Natural killer cell treated with Interleukin-12 subunit alpha and Interleukin-12 subunit beta and Interleukin-15 and Interleukin-18, amount 100 ng/mL, for 72 hours (primary cell): ENCODE data around the gene DNAJC1. TPM values are rescaled to one million over a fixed set of nuclear protein-coding genes. Genes with fewer than 3 reads are reported as not detected.
A peak's percentile ranks its signal among the peaks of the same experiment; 100 is the strongest.

Experiments
- ATAC-seq, 2 donors: fragments of 150-1000 bp; cut with Tn5 transposase in 1 of 2; sonication (Bioruptor Pico), chemical (Tn5 transposase) in 1 of 2; 2 replicates each; pipeline ENCODE4 v1.10.0; 2021
- DNase-seq: peaks from one replicate; pipeline ENCODE4 v3.0.0; 2022; ENCODE audit warnings: low spot score
- H3K27ac Mint-ChIP-seq, 2 donors: 1 replicate in 1 of 2; 2 replicates in 1 of 2; pipeline ENCODE4 v1.8.0; 2022; ENCODE audit warnings: mixed read lengths in 2 of 2, mild to moderate bottlenecking in 1 of 2, moderate library complexity in 1 of 2
- H3K27me3 Mint-ChIP-seq, 2 donors: 1 replicate in 1 of 2; 2 replicates in 1 of 2; pipeline ENCODE4 v1.8.0; 2022; ENCODE audit warnings: mixed read lengths in 2 of 2
- H3K36me3 Mint-ChIP-seq: one replicate; pipeline ENCODE4 v1.8.0; 2022; ENCODE audit warnings: mixed read lengths
- H3K4me1 Mint-ChIP-seq, 2 donors: 1 replicate in 1 of 2; 2 replicates in 1 of 2; pipeline ENCODE4 v1.8.0; 2022; ENCODE audit warnings: low read depth in 2 of 2, mixed read lengths in 2 of 2, mild to moderate bottlenecking in 1 of 2
- H3K4me3 Mint-ChIP-seq: one replicate; pipeline ENCODE4 v1.8.0; 2022; ENCODE audit warnings: mixed read lengths
- H3K9me3 Mint-ChIP-seq: 2 replicates; pipeline ENCODE4 v1.8.0; 2022; ENCODE audit warnings: mixed read lengths
- total RNA-seq, 2 donors: library from RNA; stranded (reverse); gene quantifications; one replicate each; pipeline ENCODE4 v1.2.3, GENCODE V29; 2022

Gene DNAJC1
- total RNA-seq, 2 donors from 2014 or later = 37.8 to 53.5 TPM

GRCh38 chr10:21990449-21990848, 13.1 kb downstream of the DNAJC1 start:
- no peaks in the 10 kb centered on the region for H3K27me3 Mint-ChIP-seq
- no peak for DNase-seq
- H3K27ac Mint-ChIP-seq = no peak overlapping the region
- no peaks in the 10 kb centered on the region for H3K36me3 Mint-ChIP-seq
- no peaks in the 10 kb centered on the region for H3K9me3 Mint-ChIP-seq
- no peak overlapping the region for H3K4me3 Mint-ChIP-seq
- H3K4me1 Mint-ChIP-seq = peaks cover 20 to 27% of the 10 kb centered on the region in 2 donors
- ATAC-seq = no peak

GRCh38 chr10:21989453-21990154, 13.9 kb downstream of the DNAJC1 start:
- peak in 1 of 2 donors; percentile 59 for ATAC-seq

GRCh38 chr10:21985541-21985940, 18.0 kb downstream of the DNAJC1 start:
- H3K4me1 Mint-ChIP-seq = peaks cover 12 to 33% of the 10 kb centered on the region in 2 donors
- ATAC-seq = no peak
- H3K27me3 Mint-ChIP-seq = no peaks in the 10 kb centered on the region
- no peak overlapping the region for H3K27ac Mint-ChIP-seq
- no peak for DNase-seq
- H3K36me3 Mint-ChIP-seq = no peaks in the 10 kb centered on the region
- no peaks in the 10 kb centered on the region for H3K9me3 Mint-ChIP-seq
- no peak overlapping the region for H3K4me3 Mint-ChIP-seq

More at GRCh38 chr10:21989453-21990154, 13.9 kb downstream of the DNAJC1 start:
- no peak overlapping the region for H3K27ac Mint-ChIP-seq
- no peak overlapping the region for H3K4me3 Mint-ChIP-seq
- no peak for DNase-seq
- H3K9me3 Mint-ChIP-seq = no peaks in the 10 kb centered on the region
- H3K36me3 Mint-ChIP-seq = no peaks in the 10 kb centered on the region
- H3K27me3 Mint-ChIP-seq = no peaks in the 10 kb centered on the region
- H3K4me1 Mint-ChIP-seq = peaks cover 16 to 27% of the 10 kb centered on the region in 2 donors

GRCh38 chr10:21981118-21981517, 22.4 kb downstream of the DNAJC1 start:
- ATAC-seq = no peak
- H3K4me3 Mint-ChIP-seq = no peak overlapping the region
- no peak overlapping the region for H3K27ac Mint-ChIP-seq
- H3K36me3 Mint-ChIP-seq = no peaks in the 10 kb centered on the region
- peaks cover 16 to 52% of the 10 kb centered on the region in 2 donors for H3K4me1 Mint-ChIP-seq
- no peak for DNase-seq
- H3K9me3 Mint-ChIP-seq = no peaks in the 10 kb centered on the region
- no peaks in the 10 kb centered on the region for H3K27me3 Mint-ChIP-seq

GRCh38 chr10:21980691-21981090, 22.8 kb downstream of the DNAJC1 start:
- no peaks in the 10 kb centered on the region for H3K36me3 Mint-ChIP-seq
- H3K27ac Mint-ChIP-seq = no peak overlapping the region
- no peak for DNase-seq
- H3K4me1 Mint-ChIP-seq = peaks cover 16 to 53% of the 10 kb centered on the region in 2 donors
- ATAC-seq = no peak
- H3K27me3 Mint-ChIP-seq = no peaks in the 10 kb centered on the region
- H3K9me3 Mint-ChIP-seq = no peaks in the 10 kb centered on the region
- H3K4me3 Mint-ChIP-seq = no peak overlapping the region

GRCh38 chr10:21978191-21978862, 25.2 kb downstream of the DNAJC1 start:
- DNase-seq (no peak), ATAC-seq (no peak)
- H3K27ac Mint-ChIP-seq = no peak overlapping the region
- no peak overlapping the region for H3K4me3 Mint-ChIP-seq
- no peaks in the 10 kb centered on the region for H3K9me3 Mint-ChIP-seq
- no peaks in the 10 kb centered on the region for H3K36me3 Mint-ChIP-seq
- no peaks in the 10 kb centered on the region for H3K27me3 Mint-ChIP-seq
- H3K4me1 Mint-ChIP-seq = peaks cover 18 to 53% of the 10 kb centered on the region in 2 donors

GRCh38 chr10:21976739-21977138, 26.8 kb downstream of the DNAJC1 start:
- no peak overlapping the region for H3K4me3 Mint-ChIP-seq
- H3K27me3 Mint-ChIP-seq = no peaks in the 10 kb centered on the region
- ATAC-seq = no peak
- DNase-seq = no peak
- no peak overlapping the region for H3K27ac Mint-ChIP-seq
- no peaks in the 10 kb centered on the region for H3K9me3 Mint-ChIP-seq
- H3K36me3 Mint-ChIP-seq = no peaks in the 10 kb centered on the region
- peaks cover 18 to 45% of the 10 kb centered on the region in 2 donors for H3K4me1 Mint-ChIP-seq

- no peak overlapping the region for H3K27ac Mint-ChIP-seq
- no peak for ATAC-seq
These were observed 27.2 kb downstream of the DNAJC1 start for GRCh38 chr10:21976280-21976679.

GRCh38 chr10:21975378-21975990, 28.0 kb downstream of the DNAJC1 start:
- DNase-seq = no peak
- H3K4me3 Mint-ChIP-seq = no peak overlapping the region

More at GRCh38 chr10:21976280-21976679, 27.2 kb downstream of the DNAJC1 start:
- H3K4me3 Mint-ChIP-seq = no peak overlapping the region
- DNase-seq = no peak
- peaks cover 18 to 42% of the 10 kb centered on the region in 2 donors for H3K4me1 Mint-ChIP-seq
- no peaks in the 10 kb centered on the region for H3K9me3 Mint-ChIP-seq
- no peaks in the 10 kb centered on the region for H3K27me3 Mint-ChIP-seq
- no peaks in the 10 kb centered on the region for H3K36me3 Mint-ChIP-seq

GRCh38 chr10:21972584-21972983, 30.9 kb downstream of the DNAJC1 start:
- Mint-ChIP-seq H3K9me3 (no peaks in the 10 kb centered on the region), H3K4me1 (peaks cover 12 to 22% of the 10 kb centered on the region in 2 donors), H3K27ac (no peak overlapping the region), H3K27me3 (no peaks in the 10 kb centered on the region), H3K4me3 (no peak overlapping the region), H3K36me3 (peaks cover under 1% of the 10 kb centered on the region)
- ATAC-seq = no peak
- DNase-seq = no peak

More at GRCh38 chr10:21975378-21975990, 28.0 kb downstream of the DNAJC1 start:
- Mint-ChIP-seq H3K36me3 (no peaks in the 10 kb centered on the region), H3K27me3 (no peaks in the 10 kb centered on the region), H3K9me3 (no peaks in the 10 kb centered on the region), H3K4me1 (peaks cover 18 to 42% of the 10 kb centered on the region in 2 donors), H3K27ac (no peak overlapping the region)
- no peak for ATAC-seq

GRCh38 chr10:21969326-21970287, 33.9 kb downstream of the DNAJC1 start:
- ATAC-seq (no peak), DNase-seq (no peak)
- no peaks in the 10 kb centered on the region for H3K9me3 Mint-ChIP-seq
- H3K27me3 Mint-ChIP-seq = no peaks in the 10 kb centered on the region
- H3K36me3 Mint-ChIP-seq = peaks cover 11% of the 10 kb centered on the region
- no peak overlapping the region for H3K4me3 Mint-ChIP-seq
- peaks cover 7 to 19% of the 10 kb centered on the region in 2 donors for H3K4me1 Mint-ChIP-seq
- no peak overlapping the region for H3K27ac Mint-ChIP-seq

- H3K27me3 Mint-ChIP-seq = no peaks in the 10 kb centered on the region
- peaks cover 19 to 34% of the 10 kb centered on the region in 2 donors for H3K4me1 Mint-ChIP-seq
- ATAC-seq (no peak), DNase-seq (no peak)
- peaks cover 11% of the 10 kb centered on the region for H3K36me3 Mint-ChIP-seq
- H3K27ac Mint-ChIP-seq = no peak overlapping the region
- H3K9me3 Mint-ChIP-seq = no peaks in the 10 kb centered on the region
- H3K4me3 Mint-ChIP-seq = no peak overlapping the region
These were observed 38.4 kb downstream of the DNAJC1 start for GRCh38 chr10:21964983-21965665.

GRCh38 chr10:21962358-21962757, 41.2 kb downstream of the DNAJC1 start:
- H3K9me3 Mint-ChIP-seq = no peaks in the 10 kb centered on the region
- DNase-seq (no peak), ATAC-seq (no peak)
- no peak overlapping the region for H3K27ac Mint-ChIP-seq
- no peak overlapping the region for H3K4me3 Mint-ChIP-seq
- H3K4me1 Mint-ChIP-seq = peaks cover 25 to 41% of the 10 kb centered on the region in 2 donors
- no peaks in the 10 kb centered on the region for H3K27me3 Mint-ChIP-seq
- H3K36me3 Mint-ChIP-seq = peaks cover 9% of the 10 kb centered on the region
